Large intestine (tissue), 3 donors: ENCODE data around the gene DACH2. TPM values are rescaled to one million over a fixed set of nuclear protein-coding genes. Genes with fewer than 3 reads are reported as not detected.

ENCODE experiments used
- DNase-seq, 2 donors: peaks; one replicate each; pipeline versions ENCODE4 v3.0.0 to v3.0.0-alpha.2; 2013
- H3K27ac ChIP-seq: one replicate; pipeline ENCODE4 v1.5.1; 2013; ENCODE audit warnings: low read length
- H3K27me3 ChIP-seq: 2 replicates; pipeline ENCODE4 v1.6.1; 2013; ENCODE audit warnings: low read length; ENCODE audit not compliant: control insufficient read depth, insufficient read depth
- H3K36me3 ChIP-seq: 2 replicates; pipeline ENCODE4 v1.6.1; 2013; ENCODE audit warnings: low read length; ENCODE audit not compliant: control insufficient read depth, insufficient read depth
- H3K4me1 ChIP-seq: one replicate; pipeline ENCODE4 v1.6.1; 2013; ENCODE audit warnings: low read length; ENCODE audit not compliant: control insufficient read depth, insufficient read depth
- H3K4me3 ChIP-seq: one replicate; pipeline ENCODE4 v1.5.1; 2013; ENCODE audit warnings: low read length
- H3K9me3 ChIP-seq: one replicate; pipeline ENCODE4 v1.6.1; 2013; ENCODE audit warnings: mild to moderate bottlenecking, low read depth, low read length, moderate library complexity; ENCODE audit not compliant: control insufficient read depth
- WGBS: methylation state at CpG from one replicate; pipeline ENCODE4 v1.1.5; 2013; ENCODE audit warnings: low lambda C conversion rate; ENCODE audit not compliant: insufficient coverage; 5-methylcytosine and 5-hydroxymethylcytosine counted together
- polyA plus RNA-seq: library from polyadenylated mRNA; unstranded; fragments of 120-200 nt; gene quantifications from one replicate; pipeline ENCODE4 v1.2.1, GENCODE V29; 2013

The DACH2 gene
- polyA plus RNA-seq, 1 donor, result 1.9 TPM

GRCh38 chrX:86383681-86384540 lies 235.7 kb downstream of the DACH2 start:
- Histone ChIP-seq H3K36me3 (no peaks in the 10 kb centered on the region), H3K9me3 (no peaks in the 10 kb centered on the region), H3K4me3 (no peak overlapping the region), H3K27me3 (no peaks in the 10 kb centered on the region), H3K27ac (no peak overlapping the region), H3K4me1 (no peaks in the 10 kb centered on the region)
- DNase-seq, result no peak
- WGBS, result no CpG with 5 or more reads among the region's 3 CpGs

GRCh38 chrX:86407371-86407770 lies 259.1 kb downstream of the DACH2 start:
- no peaks in the 10 kb centered on the region for H3K4me1 ChIP-seq
- no CpG with 5 or more reads among the region's 4 CpGs for WGBS
- H3K36me3 ChIP-seq, result no peaks in the 10 kb centered on the region
- no peak overlapping the region for H3K4me3 ChIP-seq
- no peak overlapping the region for H3K27ac ChIP-seq
- no peak for DNase-seq
- no peaks in the 10 kb centered on the region for H3K27me3 ChIP-seq
- no peaks in the 10 kb centered on the region for H3K9me3 ChIP-seq

- Histone ChIP-seq H3K4me1 (no peaks in the 10 kb centered on the region), H3K27me3 (no peaks in the 10 kb centered on the region), H3K27ac (no peak overlapping the region), H3K36me3 (no peaks in the 10 kb centered on the region), H3K4me3 (no peak overlapping the region), H3K9me3 (no peaks in the 10 kb centered on the region)
- WGBS, result no CpG with 5 or more reads among the region's 1 CpG
- no peak for DNase-seq
These were observed 273.5 kb downstream of the DACH2 start for GRCh38 chrX:86421771-86422170.

- Histone ChIP-seq H3K9me3 (no peaks in the 10 kb centered on the region), H3K27me3 (no peaks in the 10 kb centered on the region), H3K36me3 (no peaks in the 10 kb centered on the region), H3K4me3 (no peak overlapping the region), H3K27ac (no peak overlapping the region), H3K4me1 (no peaks in the 10 kb centered on the region)
- no peak for DNase-seq
These were observed 287.9 kb downstream of the DACH2 start for GRCh38 chrX:86436116-86436515.

GRCh38 chrX:86455495-86455894 lies 307.2 kb downstream of the DACH2 start:
- WGBS, result no CpG with 5 or more reads among the region's 5 CpGs
- no peaks in the 10 kb centered on the region for H3K27me3 ChIP-seq
- no peak for DNase-seq
- H3K36me3 ChIP-seq, result no peaks in the 10 kb centered on the region
- no peak overlapping the region for H3K4me3 ChIP-seq
- H3K4me1 ChIP-seq, result no peaks in the 10 kb centered on the region
- H3K27ac ChIP-seq, result no peak overlapping the region
- H3K9me3 ChIP-seq, result no peaks in the 10 kb centered on the region

- Histone ChIP-seq H3K9me3 (no peaks in the 10 kb centered on the region), H3K27ac (no peak overlapping the region), H3K36me3 (no peaks in the 10 kb centered on the region), H3K4me1 (no peaks in the 10 kb centered on the region), H3K27me3 (no peaks in the 10 kb centered on the region), H3K4me3 (no peak overlapping the region)
- WGBS, result no CpG with 5 or more reads among the region's 3 CpGs
- DNase-seq, result no peak
These were observed 312.5 kb downstream of the DACH2 start for GRCh38 chrX:86460760-86461159.

- H3K27ac ChIP-seq, result no peak overlapping the region
- H3K36me3 ChIP-seq, result no peaks in the 10 kb centered on the region
- H3K4me1 ChIP-seq, result no peaks in the 10 kb centered on the region
- WGBS, result no CpG with 5 or more reads among the region's 1 CpG
- H3K9me3 ChIP-seq, result no peaks in the 10 kb centered on the region
- DNase-seq, result no peak
- H3K4me3 ChIP-seq, result no peak overlapping the region
- H3K27me3 ChIP-seq, result no peaks in the 10 kb centered on the region
These were observed 356.0 kb downstream of the DACH2 start for GRCh38 chrX:86504297-86504696.

GRCh38 chrX:86507331-86507730 lies 359.1 kb downstream of the DACH2 start:
- Histone ChIP-seq H3K4me1 (no peaks in the 10 kb centered on the region), H3K36me3 (no peaks in the 10 kb centered on the region), H3K4me3 (no peak overlapping the region), H3K27me3 (no peaks in the 10 kb centered on the region), H3K9me3 (no peaks in the 10 kb centered on the region), H3K27ac (no peak overlapping the region)
- WGBS, result no CpG with 5 or more reads among the region's 2 CpGs
- DNase-seq, result no peak

GRCh38 chrX:86579777-86580176 lies 431.5 kb downstream of the DACH2 start:
- no CpG with 5 or more reads among the region's 4 CpGs for WGBS
- Histone ChIP-seq H3K27me3 (no peaks in the 10 kb centered on the region), H3K27ac (no peak overlapping the region), H3K4me1 (no peaks in the 10 kb centered on the region), H3K4me3 (no peak overlapping the region), H3K36me3 (no peaks in the 10 kb centered on the region), H3K9me3 (no peaks in the 10 kb centered on the region)
- no peak for DNase-seq

- no peak overlapping the region for H3K4me3 ChIP-seq
- H3K27me3 ChIP-seq, result no peaks in the 10 kb centered on the region
- no peaks in the 10 kb centered on the region for H3K9me3 ChIP-seq
- no peaks in the 10 kb centered on the region for H3K36me3 ChIP-seq
- no peaks in the 10 kb centered on the region for H3K4me1 ChIP-seq
- H3K27ac ChIP-seq, result no peak overlapping the region
- no peak for DNase-seq
- no CpG with 5 or more reads among the region's 2 CpGs for WGBS
These were observed 456.4 kb downstream of the DACH2 start for GRCh38 chrX:86604607-86605006.

- H3K27ac ChIP-seq, result no peak overlapping the region
- no peaks in the 10 kb centered on the region for H3K4me1 ChIP-seq
- WGBS, result no CpG with 5 or more reads among the region's 1 CpG
- H3K27me3 ChIP-seq, result no peaks in the 10 kb centered on the region
- H3K4me3 ChIP-seq, result no peak overlapping the region
- DNase-seq, result no peak
- H3K36me3 ChIP-seq, result no peaks in the 10 kb centered on the region
- no peaks in the 10 kb centered on the region for H3K9me3 ChIP-seq
These were observed 548.7 kb downstream of the DACH2 start for GRCh38 chrX:86696951-86697350.
